ENCODE results near the gene HMCN1. TPM values are rescaled to one million over a fixed set of nuclear protein-coding genes. Genes with fewer than 3 reads are reported as not detected.

The HMCN1 gene
- polyA plus RNA-seq, 1 donor from 2014 or later = 0.66 TPM

GRCh38 chr1:185727726-185728125 is 6.5 kb upstream of the HMCN1 start:
- no peak for TF ChIP-seq REST (IDR thresholded peaks at IDR 0.05; ENCODE audit: borderline replicate concordance)
- no peak for TF ChIP-seq RAD21 (conservative IDR thresholded peaks at IDR 0.05)
- TF ChIP-seq EP300 (conservative IDR thresholded peaks at IDR 0.05; ENCODE audit: poor library complexity, severe bottlenecking) = no peak
- TF ChIP-seq CTCF (IDR thresholded peaks at IDR 0.05; ENCODE audit: poor library complexity, severe bottlenecking) = no peak
- no peak for TF ChIP-seq EZH2 (IDR thresholded peaks at IDR 0.05; ENCODE audit: borderline replicate concordance, insufficient read depth, low read length, poor library complexity, severe bottlenecking)
- TF ChIP-seq MXI1 (conservative IDR thresholded peaks at IDR 0.05; ENCODE audit: poor library complexity, severe bottlenecking) = no peak
- H3K36me3 ChIP-seq (ENCODE audit: insufficient read depth, low read length) = no peaks in the 10 kb centered on the region
- no peaks in the 10 kb centered on the region for H3K9me3 ChIP-seq (ENCODE audit: low read length)
- no peaks in the 10 kb centered on the region for H3K79me2 ChIP-seq (replicated peaks; ENCODE audit: insufficient read depth, low read length)
- H3K4me2 ChIP-seq (ENCODE audit: low read length) = no peak overlapping the region
- no peaks in the 10 kb centered on the region for H3K9me2 ChIP-seq (ENCODE audit: insufficient read depth, low read length)
- H3K4me3 ChIP-seq (ENCODE audit: low read length) = no peak overlapping the region
- H4K20me1 ChIP-seq (ENCODE audit: insufficient read depth) = no peaks in the 10 kb centered on the region
- H3K27ac ChIP-seq (ENCODE audit: low read length) = no peak overlapping the region
- no peaks in the 10 kb centered on the region for H3K27me3 ChIP-seq (ENCODE audit: insufficient read depth, low read depth, low read length)
- H3F3A ChIP-seq (ENCODE audit: insufficient read depth, low read length, poor library complexity, severe bottlenecking) = no peaks in the 10 kb centered on the region
- H3K9ac ChIP-seq (ENCODE audit: low read length) = no peak overlapping the region
- no peak overlapping the region for H2AFZ ChIP-seq (ENCODE audit: low read depth, low read length)

- Histone ChIP-seq H3K9ac (ENCODE audit: low read length) (no peak overlapping the region), H3K9me2 (ENCODE audit: insufficient read depth, low read length) (no peaks in the 10 kb centered on the region), H3K4me3 (ENCODE audit: low read length) (no peak overlapping the region), H3K4me2 (ENCODE audit: low read length) (no peak overlapping the region), H3K27ac (ENCODE audit: low read length) (no peak overlapping the region), H3K36me3 (ENCODE audit: insufficient read depth, low read length) (no peaks in the 10 kb centered on the region), H4K20me1 (ENCODE audit: insufficient read depth) (no peaks in the 10 kb centered on the region), H3K27me3 (ENCODE audit: insufficient read depth, low read depth, low read length) (peaks cover 25% of the 10 kb centered on the region), H2AFZ (ENCODE audit: low read depth, low read length) (no peak overlapping the region), H3K79me2 (replicated peaks; ENCODE audit: insufficient read depth, low read length) (no peaks in the 10 kb centered on the region), H3K9me3 (ENCODE audit: low read length) (no peaks in the 10 kb centered on the region), H3F3A (ENCODE audit: insufficient read depth, low read length, poor library complexity, severe bottlenecking) (no peaks in the 10 kb centered on the region)
- TF ChIP-seq CTCF (IDR thresholded peaks at IDR 0.05; ENCODE audit: poor library complexity, severe bottlenecking) = no peak
- no peak for TF ChIP-seq RAD21 (conservative IDR thresholded peaks at IDR 0.05)
- TF ChIP-seq SMC3 (conservative IDR thresholded peaks at IDR 0.05; ENCODE audit: poor library complexity) = no peak
- no peak for TF ChIP-seq MXI1 (conservative IDR thresholded peaks at IDR 0.05; ENCODE audit: poor library complexity, severe bottlenecking)
- no peak for TF ChIP-seq EZH2 (IDR thresholded peaks at IDR 0.05; ENCODE audit: borderline replicate concordance, insufficient read depth, low read length, poor library complexity, severe bottlenecking)
- no peak for TF ChIP-seq EP300 (conservative IDR thresholded peaks at IDR 0.05; ENCODE audit: poor library complexity, severe bottlenecking)
- no peak for TF ChIP-seq REST (IDR thresholded peaks at IDR 0.05; ENCODE audit: borderline replicate concordance)
- TF ChIP-seq TAF1 (IDR thresholded peaks at IDR 0.05; ENCODE audit: low read depth) = no peak
- TF ChIP-seq POLR2AphosphoS5 (IDR thresholded peaks at IDR 0.05) = no peak
These were observed 2.7 kb upstream of the HMCN1 start for GRCh38 chr1:185731446-185731845.
